ENCODE measurements around the gene ZRANB3.

DNA sequence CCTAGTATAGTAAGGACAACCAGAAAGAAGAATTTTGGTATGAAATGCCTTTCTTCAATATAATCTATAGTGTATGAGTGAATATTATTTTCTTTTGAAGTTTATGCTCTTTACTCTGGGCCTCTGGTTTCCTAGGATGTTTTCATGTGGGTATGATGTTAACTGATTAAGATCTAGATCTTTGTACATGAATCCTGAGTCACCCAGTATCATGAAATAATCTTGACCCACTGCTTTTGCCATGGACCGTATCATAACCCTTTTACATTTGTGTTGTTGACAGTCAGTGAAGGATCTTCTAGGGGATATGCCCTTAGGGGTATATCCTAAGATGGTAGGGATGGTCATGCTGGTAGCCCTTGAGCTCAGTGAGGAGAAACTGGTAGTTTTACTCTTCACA lies 378.7 kb downstream of the ZRANB3 start:
- TF ChIP-seq EP300 (IDR thresholded peaks at IDR 0.05): no peak
- TF ChIP-seq, protein P1, sequence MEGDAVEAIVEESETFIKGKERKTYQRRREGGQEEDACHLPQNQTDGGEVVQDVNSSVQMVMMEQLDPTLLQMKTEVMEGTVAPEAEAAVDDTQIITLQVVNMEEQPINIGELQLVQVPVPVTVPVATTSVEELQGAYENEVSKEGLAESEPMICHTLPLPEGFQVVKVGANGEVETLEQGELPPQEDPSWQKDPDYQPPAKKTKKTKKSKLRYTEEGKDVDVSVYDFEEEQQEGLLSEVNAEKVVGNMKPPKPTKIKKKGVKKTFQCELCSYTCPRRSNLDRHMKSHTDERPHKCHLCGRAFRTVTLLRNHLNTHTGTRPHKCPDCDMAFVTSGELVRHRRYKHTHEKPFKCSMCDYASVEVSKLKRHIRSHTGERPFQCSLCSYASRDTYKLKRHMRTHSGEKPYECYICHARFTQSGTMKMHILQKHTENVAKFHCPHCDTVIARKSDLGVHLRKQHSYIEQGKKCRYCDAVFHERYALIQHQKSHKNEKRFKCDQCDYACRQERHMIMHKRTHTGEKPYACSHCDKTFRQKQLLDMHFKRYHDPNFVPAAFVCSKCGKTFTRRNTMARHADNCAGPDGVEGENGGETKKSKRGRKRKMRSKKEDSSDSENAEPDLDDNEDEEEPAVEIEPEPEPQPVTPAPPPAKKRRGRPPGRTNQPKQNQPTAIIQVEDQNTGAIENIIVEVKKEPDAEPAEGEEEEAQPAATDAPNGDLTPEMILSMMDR (IDR thresholded peaks at IDR 0.05): no peak
- TF ChIP-seq POLR2AphosphoS5 (IDR thresholded peaks at IDR 0.05): no peak

Data from suprapubic skin (tissue), 4 donors.